ENCODE results near the gene POLR3E.

Gene POLR3E

DNA sequence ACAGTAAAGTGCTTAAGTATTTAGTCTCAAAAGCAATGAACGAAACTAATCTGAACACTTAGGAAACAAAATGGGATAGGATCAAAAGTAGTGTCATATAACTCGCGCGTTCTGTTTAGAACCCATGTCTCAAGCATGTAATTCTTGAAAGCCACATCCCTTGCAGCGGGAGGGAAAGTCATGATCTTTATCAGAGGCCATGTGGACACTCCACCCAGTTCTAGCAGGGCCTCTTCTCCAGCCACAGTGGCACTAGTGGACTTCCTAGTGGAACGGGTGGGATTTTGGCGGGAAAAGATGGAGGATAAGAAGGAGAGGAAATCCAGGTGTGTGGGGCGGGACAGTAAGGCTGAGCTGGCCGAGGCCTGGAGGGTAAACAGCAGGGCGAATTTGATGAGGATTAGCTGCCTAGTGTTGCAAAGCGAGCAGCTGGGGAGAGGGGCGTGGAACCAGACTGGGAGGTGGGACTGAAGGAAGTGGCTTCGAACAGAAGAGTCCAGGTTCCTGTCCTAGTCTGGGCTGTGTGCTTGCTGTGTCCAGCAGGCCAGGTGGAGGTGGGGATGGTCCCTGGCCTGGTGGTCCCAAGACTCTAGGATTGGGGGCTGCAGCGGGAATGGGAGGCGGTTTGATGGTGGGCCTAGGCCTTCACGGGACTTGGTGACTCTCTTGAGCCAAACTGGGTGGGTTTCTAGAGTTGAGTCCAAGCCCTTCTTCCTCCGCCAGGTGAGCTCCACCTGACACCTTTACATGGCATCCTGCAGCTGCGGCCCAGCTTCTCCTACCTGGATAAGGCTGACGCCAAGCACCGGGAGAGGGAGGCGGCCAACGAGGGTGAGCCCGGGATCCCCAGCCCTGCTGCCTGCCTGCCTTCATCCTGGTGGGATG, 15.9 kb downstream of the POLR3E start:
- TF ChIP-seq CTCF (conservative IDR thresholded peaks at IDR 0.05; ENCODE audit: low read depth, low read length), result no peak
- no peak overlapping the region for H3K4me3 ChIP-seq (ENCODE audit: low read length)
- DNase-seq (ENCODE audit: low read depth), result no peak

GRCh38 chr16:22313876-22314470, 16.8 kb downstream of the POLR3E start:
- H3K4me3 ChIP-seq (ENCODE audit: low read length), result no peak overlapping the region
- no peak for DNase-seq (ENCODE audit: low read depth)
- TF ChIP-seq CTCF (conservative IDR thresholded peaks at IDR 0.05; ENCODE audit: low read depth, low read length), result no peak

- no peak overlapping the region for H3K4me3 ChIP-seq (ENCODE audit: low read length)
- TF ChIP-seq CTCF (conservative IDR thresholded peaks at IDR 0.05; ENCODE audit: low read depth, low read length), result no peak
- peak; percentile 77 for DNase-seq (ENCODE audit: low read depth)
These were observed 17.7 kb downstream of the POLR3E start for GRCh38 chr16:22314661-22315626.

- no peak for TF ChIP-seq CTCF (conservative IDR thresholded peaks at IDR 0.05; ENCODE audit: low read depth, low read length)
- H3K4me3 ChIP-seq (ENCODE audit: low read length), result no peak overlapping the region
- no peak for DNase-seq (ENCODE audit: low read depth)
These were observed 18.8 kb downstream of the POLR3E start for GRCh38 chr16:22315979-22316378.

DNA sequence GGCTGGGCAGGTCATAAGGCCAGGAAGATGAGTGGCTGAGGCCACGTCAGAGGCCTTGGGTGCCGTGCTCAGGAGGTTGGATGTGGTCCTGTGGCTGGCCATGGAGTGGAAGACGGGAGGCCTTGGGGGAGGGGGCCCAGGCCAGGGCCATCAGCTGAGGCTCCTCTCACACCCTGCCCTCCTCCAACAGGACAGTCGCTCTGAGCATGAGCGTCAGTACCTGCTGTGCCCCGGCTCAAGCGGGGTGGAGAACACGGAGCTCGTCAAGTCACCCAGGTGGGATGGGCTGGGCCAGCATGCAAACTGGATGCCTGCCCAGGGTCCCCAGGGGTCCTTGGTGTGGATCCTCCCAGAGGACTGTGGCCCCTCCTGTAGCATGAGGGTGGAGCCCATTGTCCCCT, 19.2 kb downstream of the POLR3E start:
- no peak for TF ChIP-seq CTCF (conservative IDR thresholded peaks at IDR 0.05; ENCODE audit: low read depth, low read length)
- no peak overlapping the region for H3K4me3 ChIP-seq (ENCODE audit: low read length)
- no peak for DNase-seq (ENCODE audit: low read depth)

DNA sequence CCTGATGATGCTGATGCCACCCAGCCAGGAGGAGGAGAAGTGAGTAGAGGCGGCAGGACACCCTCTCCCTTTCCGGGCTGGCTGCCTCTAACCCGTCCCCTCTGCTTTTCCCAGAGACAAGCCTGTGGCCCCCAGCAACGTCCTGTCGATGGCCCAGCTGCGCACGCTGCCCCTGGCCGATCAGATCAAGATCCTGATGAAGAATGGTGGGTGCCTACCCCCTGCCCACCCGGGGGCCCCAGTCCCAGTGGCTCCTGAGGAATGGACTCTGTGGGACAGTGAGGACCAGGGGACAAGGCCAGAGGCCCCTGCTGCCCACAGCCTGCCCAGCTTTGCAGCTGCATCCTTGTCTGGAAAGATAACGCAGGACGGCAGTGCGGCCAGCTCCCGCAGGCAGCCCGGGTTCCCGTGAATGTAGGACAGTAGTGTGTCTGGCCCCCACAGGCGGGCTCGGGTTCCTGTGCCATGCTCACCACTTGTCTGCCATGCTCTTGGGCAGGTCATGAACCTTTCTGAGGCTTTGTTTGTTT, 19.9 kb downstream of the POLR3E start:
- TF ChIP-seq CTCF (conservative IDR thresholded peaks at IDR 0.05; ENCODE audit: low read depth, low read length), result no peak
- DNase-seq (ENCODE audit: low read depth), result no peak
- H3K4me3 ChIP-seq (ENCODE audit: low read length), result no peak overlapping the region

All from retinal pigment epithelial cell (primary cell).